C4-2B (cell line): ENCODE data around the gene CCDC127.

Source experiments
- H3K27ac ChIP-seq: fragments of 450-650 bp; 2 replicates; pipeline ENCODE4 v1.5.1; 2017
- CTCF ChIP-seq: fragments of 450-650 bp; conservative IDR thresholded peaks from 2 replicates; pipeline ENCODE4 v1.5.1; 2017; ENCODE audit warnings: mild to moderate bottlenecking
- ZFX ChIP-seq: fragments of 450-650 bp; IDR thresholded peaks from 2 replicates; pipeline ENCODE4 v1.6.1; 2017

The CCDC127 gene

DNA sequence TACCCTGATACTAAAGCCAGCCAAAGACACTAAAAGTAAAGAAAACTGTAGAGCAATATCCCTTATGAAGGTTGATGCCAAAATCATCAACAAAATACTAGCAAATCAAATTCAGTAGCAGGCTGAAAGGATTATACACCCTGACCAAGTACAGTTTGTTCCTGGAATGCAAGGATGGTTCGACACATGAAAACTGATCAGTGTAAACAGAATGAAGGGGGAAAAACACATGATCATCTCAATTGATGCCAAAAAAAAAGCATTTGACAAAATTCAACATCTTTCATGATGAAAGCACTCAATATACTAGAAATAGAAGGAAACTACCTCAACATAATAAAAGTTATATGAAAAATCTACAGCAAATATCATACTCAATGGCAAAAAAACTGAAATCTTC is 70.2 kb downstream of the CCDC127 start:
- no peak for TF ChIP-seq CTCF
- TF ChIP-seq ZFX, result no peak
- H3K27ac ChIP-seq, result no peak overlapping the region
